Testis (tissue), 3 donors: ENCODE results near the gene GOLGA5. TPM values are rescaled to one million over a fixed set of nuclear protein-coding genes. Genes with fewer than 3 reads are reported as not detected.

Experiments used
- DNase-seq: peaks from one replicate; pipeline ENCODE4 v3.0.0-alpha.2; 2019
- H3K27ac ChIP-seq, 2 donors: fragments of 200-600 bp; sonication (generic); one replicate each; pipeline ENCODE4 v1.5.1; 2019
- H3K27me3 ChIP-seq: fragments of 200-600 bp; sonication (generic); one replicate; pipeline ENCODE4 v1.5.1; 2019
- H3K36me3 ChIP-seq: fragments of 200-600 bp; sonication (generic); one replicate; pipeline ENCODE4 v1.5.1; 2017; ENCODE audit warnings: low read depth; ENCODE audit errors: missing control alignments
- H3K4me1 ChIP-seq: fragments of 200-600 bp; sonication (generic); one replicate; pipeline ENCODE4 v1.5.1; 2019
- H3K4me3 ChIP-seq, 2 donors: fragments of 200-600 bp; sonication (generic); one replicate each; pipeline ENCODE4 v1.5.1; 2017 to 2019
- H3K9me3 ChIP-seq: fragments of 200-600 bp; sonication (generic); one replicate; pipeline ENCODE4 v1.5.1; 2017
- POLR2A ChIP-seq: fragments of 450-650 bp; IDR thresholded peaks from one replicate; pipeline ENCODE4 v1.6.1; 2017; ENCODE audit warnings: antibody characterized with exemption, mild to moderate bottlenecking, moderate library complexity
- WGBS, 2 donors: methylation state at CpG; one replicate each; pipeline ENCODE4 v1.1.5; 2018; 5-methylcytosine and 5-hydroxymethylcytosine counted together
- intact Hi-C: fragments of 100-400 bp; cut with DNase I; formaldehyde crosslinking; loops from one replicate; pipeline ENCODE4 v1.15.1; 2023; ENCODE audit warnings: low total_unique reads
- polyA plus RNA-seq: library from polyadenylated mRNA; stranded (reverse); fragments of 350-450 nt; fragmentation: Illumina TruSeq; extraction: RNeasy Lipid Tissue Mini Kit (QIAGEN cat#74804); gene quantifications from one replicate; pipeline ENCODE4 v1.2.3, GENCODE V29; 2014; ENCODE audit warnings: low read depth, low replicate concordance; ENCODE audit not compliant: insufficient read depth
- total RNA-seq, 2 donors: library from RNA; depleted of rRNA; stranded (reverse); fragments of >200 nt; gene quantifications; one replicate each; pipeline ENCODE4 v1.2.3, GENCODE V29; 2016
- TF ChIP-seq, protein P1 (sequence below), 3 experiments: fragments of 450-650 bp in 2 of 3; fragments of 200-600 bp in 1 of 3; sonication (generic) in 1 of 3; IDR thresholded peaks; one replicate each; pipeline ENCODE4 v1.5.1; 2016 to 2019; ENCODE audit warnings: antibody characterized with exemption in 3 of 3, mild to moderate bottlenecking in 2 of 3, moderate library complexity in 1 of 3

Gene GOLGA5
- total and polyA plus RNA-seq, 3 donors from 2014 or later = 46.8 to 92.0 (median 78.2) TPM

DNA sequence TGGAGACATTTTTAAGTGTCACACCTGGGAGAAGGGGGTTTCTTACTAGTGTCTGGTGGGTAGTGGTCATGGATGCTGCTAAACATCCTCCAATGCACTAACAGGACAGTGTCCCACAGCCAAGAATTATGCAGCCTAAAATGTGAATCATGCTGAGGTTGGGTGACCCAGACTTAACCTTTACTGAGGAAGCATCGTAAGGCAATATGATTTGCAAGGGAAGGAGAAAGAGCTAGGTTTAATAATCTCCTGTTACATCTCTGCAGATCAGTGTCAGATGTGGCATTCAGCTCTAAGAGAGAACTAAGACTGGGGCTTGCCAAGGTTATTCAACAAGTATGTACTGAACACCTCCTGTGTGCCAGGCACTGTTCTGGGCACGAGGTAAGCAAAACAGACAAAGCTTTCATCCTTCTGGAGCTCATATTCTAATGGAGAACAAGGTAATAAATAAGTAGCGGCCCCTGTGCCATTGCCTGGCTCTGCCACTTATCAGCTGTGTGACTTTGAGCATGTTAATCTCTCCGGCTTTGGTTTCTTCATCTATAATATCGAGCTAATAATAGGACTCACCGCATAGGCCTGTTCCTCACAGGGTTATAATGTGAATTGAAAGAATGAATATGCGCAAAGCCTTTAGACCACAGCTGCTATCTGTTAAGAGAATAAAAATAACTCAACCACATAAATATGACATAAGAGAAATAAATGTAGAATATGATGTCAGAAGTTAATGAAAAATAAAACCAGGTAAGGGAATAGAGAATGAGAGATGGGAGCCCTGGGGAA lies 13.5 kb upstream of the GOLGA5 start:
- Histone ChIP-seq H3K9me3 (no peaks in the 10 kb centered on the region), H3K4me3 (no peak overlapping the region), H3K4me1 (peaks cover 13% of the 10 kb centered on the region), H3K36me3 (no peaks in the 10 kb centered on the region), H3K27me3 (no peaks in the 10 kb centered on the region), H3K27ac (no peak overlapping the region)
- no peak for DNase-seq
- TF ChIP-seq POLR2A = no peak
- TF ChIP-seq, protein P1, sequence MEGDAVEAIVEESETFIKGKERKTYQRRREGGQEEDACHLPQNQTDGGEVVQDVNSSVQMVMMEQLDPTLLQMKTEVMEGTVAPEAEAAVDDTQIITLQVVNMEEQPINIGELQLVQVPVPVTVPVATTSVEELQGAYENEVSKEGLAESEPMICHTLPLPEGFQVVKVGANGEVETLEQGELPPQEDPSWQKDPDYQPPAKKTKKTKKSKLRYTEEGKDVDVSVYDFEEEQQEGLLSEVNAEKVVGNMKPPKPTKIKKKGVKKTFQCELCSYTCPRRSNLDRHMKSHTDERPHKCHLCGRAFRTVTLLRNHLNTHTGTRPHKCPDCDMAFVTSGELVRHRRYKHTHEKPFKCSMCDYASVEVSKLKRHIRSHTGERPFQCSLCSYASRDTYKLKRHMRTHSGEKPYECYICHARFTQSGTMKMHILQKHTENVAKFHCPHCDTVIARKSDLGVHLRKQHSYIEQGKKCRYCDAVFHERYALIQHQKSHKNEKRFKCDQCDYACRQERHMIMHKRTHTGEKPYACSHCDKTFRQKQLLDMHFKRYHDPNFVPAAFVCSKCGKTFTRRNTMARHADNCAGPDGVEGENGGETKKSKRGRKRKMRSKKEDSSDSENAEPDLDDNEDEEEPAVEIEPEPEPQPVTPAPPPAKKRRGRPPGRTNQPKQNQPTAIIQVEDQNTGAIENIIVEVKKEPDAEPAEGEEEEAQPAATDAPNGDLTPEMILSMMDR (IDR thresholded peaks at IDR 0.05) = no peak
- WGBS, 2 donors = 86 to 92% methylated on average over 7 of the region's 7 CpGs
- intact Hi-C loops = loop anchor here (10.0 kb wide), 1 partner anchor 96 kb away; no protein-coding TSS in a partner anchor

DNA sequence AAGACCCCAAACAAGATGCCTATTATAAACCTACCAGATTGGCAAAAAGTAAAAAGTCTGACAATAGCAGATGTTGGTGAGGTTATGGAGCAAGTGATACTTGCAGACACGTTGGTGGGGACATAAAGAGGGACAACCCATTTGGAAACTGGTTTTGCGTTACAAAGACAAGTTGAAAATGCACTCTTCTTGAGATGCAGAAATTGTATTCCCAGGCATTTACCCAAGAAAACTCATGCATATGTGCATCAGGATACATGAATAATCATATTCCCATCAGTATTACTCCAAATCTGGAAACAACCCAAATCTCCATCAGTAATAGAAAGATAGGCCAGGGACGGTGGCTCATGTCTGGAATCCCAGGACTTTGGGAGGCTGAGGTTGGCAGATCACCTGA lies 12.8 kb upstream of the GOLGA5 start:
- TF ChIP-seq POLR2A = no peak
- TF ChIP-seq, protein P1 (IDR thresholded peaks at IDR 0.05) = no peak
- 80 to 86% methylated on average over 3 of the region's 3 CpGs for WGBS, 2 donors
- H3K9me3 ChIP-seq = no peaks in the 10 kb centered on the region

DNA sequence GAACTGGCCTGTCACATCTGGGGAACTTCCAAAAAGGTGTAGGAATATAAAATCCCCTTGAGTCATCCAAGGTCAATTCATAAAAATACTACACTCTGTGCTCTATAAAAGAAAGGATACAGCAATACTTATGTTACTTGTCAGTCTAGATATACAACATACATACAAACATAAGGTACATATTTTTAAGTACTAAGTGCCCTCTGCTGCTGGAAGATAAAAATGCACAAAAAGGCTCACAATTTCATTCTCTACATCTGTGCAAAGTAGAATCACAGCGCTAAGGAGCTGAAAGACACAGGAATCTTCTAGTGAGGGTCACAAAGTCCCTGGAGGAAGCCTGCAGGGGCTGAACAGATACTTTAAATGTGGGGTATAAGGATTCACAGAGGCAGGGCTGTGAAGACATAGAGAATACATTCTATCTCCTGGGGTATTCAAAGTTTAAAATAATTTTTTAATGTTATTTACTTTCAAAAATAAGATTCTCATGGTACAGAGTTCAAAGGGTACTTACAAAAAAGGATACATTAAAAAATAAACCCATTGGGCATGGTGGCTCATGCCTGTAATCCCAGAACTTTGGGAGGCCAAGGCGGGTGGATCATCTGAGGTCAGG lies 10.2 kb upstream of the GOLGA5 start:
- Histone ChIP-seq H3K9me3 (no peaks in the 10 kb centered on the region), H3K27ac (peak overlapping the region; percentile 46 to 74), H3K4me1 (peaks cover 19% of the 10 kb centered on the region), H3K4me3 (no peak overlapping the region), H3K27me3 (no peaks in the 10 kb centered on the region), H3K36me3 (no peaks in the 10 kb centered on the region)
- DNase-seq = peak; percentile 71
- intact Hi-C loops = loop anchor here (10.0 kb wide), 1 partner anchor 99 kb away; no protein-coding TSS in a partner anchor
- TF ChIP-seq POLR2A = no peak
- TF ChIP-seq, protein P1 (IDR thresholded peaks at IDR 0.05) = peak; percentile 46 to 62 (median 54)
- WGBS, 2 donors = 41 to 47% methylated on average over 2 of the region's 2 CpGs

More for the DNA sequence above, 12.8 kb upstream of the GOLGA5 start:
- Histone ChIP-seq H3K36me3 (no peaks in the 10 kb centered on the region), H3K27ac (no peak overlapping the region), H3K27me3 (no peaks in the 10 kb centered on the region), H3K4me1 (peaks cover 19% of the 10 kb centered on the region), H3K4me3 (no peak overlapping the region)
- DNase-seq = no peak
- intact Hi-C loops = loop anchor here (10.0 kb wide), 1 partner anchor 97 kb away; no protein-coding TSS in a partner anchor

DNA sequence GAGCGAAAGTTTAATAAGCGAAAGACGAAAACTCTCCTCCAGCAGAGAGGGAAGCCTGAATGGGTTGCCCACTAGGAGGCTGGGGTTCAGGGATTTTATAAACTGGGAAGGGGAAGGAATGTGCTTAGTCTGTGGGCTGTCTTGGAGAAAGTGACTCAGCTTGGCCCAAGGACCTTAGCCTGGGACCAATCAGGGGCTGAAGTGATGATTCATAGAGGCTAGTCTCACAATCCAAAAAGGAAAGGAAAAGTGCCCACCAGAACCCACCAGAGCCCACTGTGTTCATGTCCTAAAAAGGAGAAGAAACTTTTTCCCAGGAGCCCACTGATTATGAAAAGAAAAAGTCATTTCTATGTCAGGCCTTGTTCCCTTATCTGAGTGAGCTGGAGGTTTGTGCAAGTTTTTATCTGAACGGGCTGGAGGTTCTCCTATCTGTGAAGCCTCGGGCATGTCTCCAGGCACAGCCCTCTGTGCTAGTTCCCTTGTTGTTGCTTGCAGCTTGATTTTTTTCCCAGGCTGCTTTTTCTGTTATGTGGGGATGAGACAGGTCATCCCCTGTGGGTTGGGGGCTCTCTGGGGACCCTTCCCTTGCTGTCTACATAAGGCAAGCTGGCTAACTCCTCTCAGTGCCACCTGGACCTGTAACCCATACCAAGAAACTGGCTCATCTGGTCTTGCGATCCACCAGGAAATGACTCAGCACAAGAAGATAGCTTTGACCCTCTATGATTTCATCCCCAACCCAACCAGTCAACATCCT lies 8.3 kb upstream of the GOLGA5 start:
- Histone ChIP-seq H3K36me3 (no peaks in the 10 kb centered on the region), H3K27ac (peak overlapping the region; percentile 74 to 76), H3K9me3 (no peaks in the 10 kb centered on the region), H3K27me3 (no peaks in the 10 kb centered on the region), H3K4me1 (peaks cover 19% of the 10 kb centered on the region), H3K4me3 (no peak overlapping the region)
- WGBS, 2 donors = 35 to 44% methylated on average over 6 of the region's 6 CpGs
- intact Hi-C loops = loop anchor here (10.0 kb wide), 1 partner anchor 101 kb away; no protein-coding TSS in a partner anchor
- DNase-seq = peak; percentile 91
- TF ChIP-seq, protein P1 (IDR thresholded peaks at IDR 0.05) = peak in 2 of 3 experiments; percentile 19 to 32
- no peak for TF ChIP-seq POLR2A
